H9 (cell line): ENCODE results near the gene DOCK7. TPM values are rescaled to one million over a fixed set of nuclear protein-coding genes. Genes with fewer than 3 reads are reported as not detected.

Experiments
- DNase-seq: peaks from one replicate; pipeline ENCODE4 v3.0.0-alpha.2; 2017
- H2AFZ ChIP-seq: one replicate; pipeline ENCODE4 v1.6.1; 2013; ENCODE audit warnings: mild to moderate bottlenecking, low read length, control low read depth, moderate library complexity
- H2AK5ac ChIP-seq: 2 replicates; pipeline ENCODE4 v1.6.1; 2013; ENCODE audit warnings: low read length, control low read depth, mixed read lengths; ENCODE audit not compliant: insufficient read length
- H2BK120ac ChIP-seq: one replicate; pipeline ENCODE4 v1.6.1; 2013; ENCODE audit warnings: low read depth, mild to moderate bottlenecking, low read length, control low read depth, inconsistent platforms; ENCODE audit not compliant: poor library complexity, severe bottlenecking
- H2BK12ac ChIP-seq: 2 replicates; pipeline ENCODE4 v1.6.1; 2013; ENCODE audit warnings: low read length, control low read depth, mixed read lengths, low read depth; ENCODE audit not compliant: insufficient read length
- H2BK15ac ChIP-seq: 2 replicates; pipeline ENCODE4 v1.6.1; 2013; ENCODE audit warnings: low read depth, low read length, control low read depth
- H2BK20ac ChIP-seq: one replicate; pipeline ENCODE4 v1.6.1; 2013; ENCODE audit warnings: low read depth, mild to moderate bottlenecking, low read length, control low read depth, inconsistent platforms; ENCODE audit not compliant: poor library complexity, severe bottlenecking
- H2BK5ac ChIP-seq: 2 replicates; pipeline ENCODE4 v1.6.1; 2013; ENCODE audit warnings: low read length, control low read depth, mixed read lengths; ENCODE audit not compliant: insufficient read length
- H3K14ac ChIP-seq: 2 replicates; pipeline ENCODE4 v1.6.1; 2013; ENCODE audit warnings: low read length, control low read depth; ENCODE audit not compliant: insufficient read depth
- H3K18ac ChIP-seq: 2 replicates; pipeline ENCODE4 v1.6.1; 2013; ENCODE audit warnings: low read depth, mild to moderate bottlenecking, mixed read lengths, low read length, control low read depth; ENCODE audit not compliant: insufficient read length
- H3K23ac ChIP-seq: 2 replicates; pipeline ENCODE4 v1.6.1; 2013; ENCODE audit warnings: low read length, control low read depth, mixed read lengths, low read depth; ENCODE audit not compliant: insufficient read length
- H3K23me2 ChIP-seq: 2 replicates; pipeline ENCODE4 v1.6.1; 2013; ENCODE audit warnings: low read depth, mild to moderate bottlenecking, mixed read lengths, low read length, control low read depth; ENCODE audit not compliant: insufficient read length, poor library complexity, severe bottlenecking
- H3K27ac ChIP-seq: 2 replicates; pipeline ENCODE4 v1.5.1; 2013; ENCODE audit warnings: low read length, control low read depth, mixed read lengths, low read depth; ENCODE audit not compliant: insufficient read length
- H3K27me3 ChIP-seq: 2 replicates; pipeline ENCODE4 v1.6.1; 2013; ENCODE audit warnings: low read length, control low read depth, inconsistent platforms; ENCODE audit not compliant: insufficient read depth
- H3K4ac ChIP-seq: 2 replicates; pipeline ENCODE4 v1.6.1; 2013; ENCODE audit warnings: low read depth, mild to moderate bottlenecking, control low read depth, inconsistent platforms, low read length, moderate library complexity
- H3K4me1 ChIP-seq: 2 replicates; pipeline ENCODE4 v1.6.1; 2013; ENCODE audit warnings: low read length, control low read depth, inconsistent platforms; ENCODE audit not compliant: insufficient read depth
- H3K4me2 ChIP-seq: 2 replicates; pipeline ENCODE4 v1.6.1; 2013; ENCODE audit warnings: low read length, control low read depth, mixed read lengths; ENCODE audit not compliant: insufficient read length, insufficient read depth
- H3K56ac ChIP-seq: 2 replicates; pipeline ENCODE4 v1.6.1; 2013; ENCODE audit warnings: low read depth, mild to moderate bottlenecking, mixed read lengths, low read length, control low read depth; ENCODE audit not compliant: insufficient read length
- H3K79me1 ChIP-seq: 2 replicates; pipeline ENCODE4 v1.6.1; 2013; ENCODE audit warnings: low read depth, mild to moderate bottlenecking, moderate library complexity, low read length, control low read depth, inconsistent platforms; ENCODE audit not compliant: insufficient read depth, poor library complexity, severe bottlenecking
- H3K79me2 ChIP-seq: 2 replicates; pipeline ENCODE4 v1.6.1; 2013; ENCODE audit warnings: low read length, control low read depth, inconsistent platforms; ENCODE audit not compliant: insufficient read depth
- H3K9ac ChIP-seq: 2 replicates; pipeline ENCODE4 v1.6.1; 2013; ENCODE audit warnings: low read length, control low read depth, mixed read lengths; ENCODE audit not compliant: insufficient read length; ENCODE audit errors: extremely low read depth
- H3K9me3 ChIP-seq: one replicate; pipeline ENCODE4 v1.6.1; 2013; ENCODE audit warnings: low read depth, low read length, inconsistent platforms; ENCODE audit not compliant: control insufficient read depth
- H3T11ph ChIP-seq: one replicate; pipeline ENCODE4 v1.6.1; 2013; ENCODE audit warnings: mild to moderate bottlenecking, low read length, control low read depth, inconsistent platforms
- H4K20me1 ChIP-seq: one replicate; pipeline ENCODE4 v1.6.1; 2013; ENCODE audit not compliant: control insufficient read depth, insufficient read length, insufficient read depth
- H4K5ac ChIP-seq: 2 replicates; pipeline ENCODE4 v1.6.1; 2013; ENCODE audit warnings: low read depth, mild to moderate bottlenecking, mixed read lengths, low read length, control low read depth; ENCODE audit not compliant: insufficient read length
- H4K8ac ChIP-seq: replicated peaks from 2 replicates; pipeline ENCODE4 v1.6.1; 2013; ENCODE audit warnings: low read length, control low read depth, mixed read lengths, low read depth; ENCODE audit not compliant: insufficient read length
- H4K91ac ChIP-seq: 2 replicates; pipeline ENCODE4 v1.6.1; 2013; ENCODE audit warnings: low read depth, mild to moderate bottlenecking, moderate library complexity, mixed read lengths, low read length, control low read depth; ENCODE audit not compliant: insufficient read length
- H3K27ac Mint-ChIP-seq, 3 experiments: 2 replicates in 2 of 3; 3 replicates in 1 of 3; pipeline ENCODE4 v1.8.0; 2020 to 2021; ENCODE audit warnings: mixed read lengths in 3 of 3, mild to moderate bottlenecking in 1 of 3, moderate library complexity in 1 of 3
- H3K27me3 Mint-ChIP-seq: 2 replicates; pipeline ENCODE4 v1.8.0; 2021; ENCODE audit warnings: low read depth, mild to moderate bottlenecking, moderate library complexity, mixed read lengths
- H3K36me3 Mint-ChIP-seq, 3 experiments: 2 replicates in 2 of 3; 3 replicates in 1 of 3; pipeline ENCODE4 v1.8.0; 2020 to 2021; ENCODE audit warnings: low read depth in 3 of 3, mixed read lengths in 3 of 3; ENCODE audit not compliant: insufficient read depth in 1 of 3
- H3K4me1 Mint-ChIP-seq, 2 experiments: 2 replicates each; pipeline ENCODE4 v1.8.0; 2020; ENCODE audit warnings: mixed read lengths in 2 of 2
- H3K4me3 Mint-ChIP-seq, 2 experiments: 2 replicates in 1 of 2; 3 replicates in 1 of 2; pipeline ENCODE4 v1.8.0; 2020 to 2021; ENCODE audit warnings: mild to moderate bottlenecking in 2 of 2, mixed read lengths in 2 of 2, moderate library complexity in 1 of 2
- H3K9me3 Mint-ChIP-seq, 2 experiments: 2 replicates in 1 of 2; 3 replicates in 1 of 2; pipeline ENCODE4 v1.8.0; 2020; ENCODE audit warnings: mild to moderate bottlenecking in 2 of 2, mixed read lengths in 2 of 2, moderate library complexity in 1 of 2
- CTCF ChIP-seq: fragments of 200-600 bp; sonication (generic); conservative IDR thresholded peaks from 3 replicates; pipeline ENCODE4 v1.8.0; 2021; ENCODE audit warnings: antibody characterized with exemption, mild to moderate bottlenecking
- total RNA-seq: library from RNA; stranded (reverse); gene quantifications from 2 replicates; pipeline ENCODE4 v1.2.1, GENCODE V29; 2021

Gene DOCK7
- total RNA-seq, 1 experiment from 2014 or later: 36.8 TPM

GRCh38 chr1:62467092-62467491, 221.1 kb downstream of the DOCK7 start:
- Histone ChIP-seq H2AK5ac (no peak overlapping the region), H2BK120ac (no peak overlapping the region), H3K18ac (no peak overlapping the region), H4K8ac (no peak overlapping the region), H3K79me2 (no peaks in the 10 kb centered on the region), H4K91ac (no peak overlapping the region), H3T11ph (no peak overlapping the region), H3K4me2 (no peak overlapping the region), H2BK5ac (no peak overlapping the region), H3K23me2 (no peaks in the 10 kb centered on the region), H3K4me1 (no peaks in the 10 kb centered on the region), H2BK20ac (no peak overlapping the region), H3K23ac (no peak overlapping the region), H2BK12ac (no peak overlapping the region), H3K79me1 (no peaks in the 10 kb centered on the region), H3K14ac (no peak overlapping the region), H3K27ac (no peak overlapping the region), H2BK15ac (no peak overlapping the region), H3K9me3 (no peaks in the 10 kb centered on the region), H3K4ac (no peak overlapping the region), H4K5ac (no peak overlapping the region), H3K56ac (no peak overlapping the region), H3K27me3 (no peaks in the 10 kb centered on the region), H3K9ac (no peak overlapping the region), H4K20me1 (no peaks in the 10 kb centered on the region), H2AFZ (no peak overlapping the region)
- Mint-ChIP-seq H3K4me3 (no peak overlapping the region), H3K9me3 (peaks cover 9 to 11% of the 10 kb centered on the region in 2 experiments; a peak in 3 of 5 replicates), H3K27ac (no peak overlapping the region), H3K27me3 (no peaks in the 10 kb centered on the region), H3K4me1 (no peaks in the 10 kb centered on the region), H3K36me3 (peaks cover 35 to 48% (median 46%) of the 10 kb centered on the region in 3 experiments)
- TF ChIP-seq CTCF: no peak
- DNase-seq: no peak
